Esophagus muscularis mucosa (tissue), 4 donors: ENCODE data around the gene KLF7. TPM values are rescaled to one million over a fixed set of nuclear protein-coding genes. Genes with fewer than 3 reads are reported as not detected.

Source experiments
- DNase-seq: peaks from one replicate; pipeline ENCODE4 v3.0.0-alpha.2; 2017; ENCODE audit errors: extremely low spot score
- H3K27ac ChIP-seq, 4 donors: fragments of 200-600 bp; sonication (generic); replicated peaks in 1 of 4; 1 replicate in 3 of 4; 2 replicates in 1 of 4; pipeline ENCODE4 v1.5.1; 2016 to 2019; ENCODE audit warnings: mild to moderate bottlenecking in 1 of 4
- H3K27me3 ChIP-seq, 4 donors: fragments of 200-600 bp; sonication (generic); one replicate each; pipeline versions ENCODE4 v1.5.1 to v1.6.0; 2016 to 2019
- H3K36me3 ChIP-seq, 4 donors: fragments of 200-600 bp; sonication (generic); one replicate each; pipeline ENCODE4 v1.5.1; 2016 to 2019
- H3K4me1 ChIP-seq, 4 donors: fragments of 200-600 bp; sonication (generic); one replicate each; pipeline ENCODE4 v1.5.1; 2016 to 2019
- H3K4me3 ChIP-seq, 4 donors: fragments of 200-600 bp; sonication (generic); 1 replicate in 2 of 4; 2 replicates in 2 of 4; pipeline ENCODE4 v1.5.1; 2016 to 2019; ENCODE audit warnings: mild to moderate bottlenecking in 4 of 4, moderate library complexity in 1 of 4
- H3K9me3 ChIP-seq, 4 donors: fragments of 200-600 bp; sonication (generic); 1 replicate in 3 of 4; 2 replicates in 1 of 4; pipeline ENCODE4 v1.5.1; 2016 to 2019
- CTCF ChIP-seq, 3 experiments: fragments of 200-600 bp in 2 of 3; fragments of 450-650 bp in 1 of 3; sonication (generic) in 2 of 3; IDR thresholded peaks; one replicate each; pipeline ENCODE4 v1.5.1; 2017 to 2019; ENCODE audit warnings: antibody characterized with exemption in 3 of 3, mild to moderate bottlenecking in 2 of 3, moderate library complexity in 1 of 3
- EP300 ChIP-seq: sonication (generic); formaldehyde crosslinking; IDR thresholded peaks from one replicate; pipeline ENCODE4 v1.6.1; 2017; ENCODE audit warnings: antibody characterized with exemption
- POLR2A ChIP-seq: fragments of 450-650 bp; IDR thresholded peaks from one replicate; pipeline ENCODE4 v1.6.1; 2017; ENCODE audit warnings: antibody characterized with exemption, moderate library complexity, mild to moderate bottlenecking, low read depth
- POLR2AphosphoS5 ChIP-seq, 2 donors: sonication (generic); formaldehyde crosslinking; IDR thresholded peaks; one replicate each; pipeline ENCODE4 v1.6.1; 2017; ENCODE audit warnings: antibody characterized with exemption in 2 of 2
- WGBS: methylation state at CpG from one replicate; pipeline ENCODE4 v1.1.5; 2018; 5-methylcytosine and 5-hydroxymethylcytosine counted together
- intact Hi-C: fragments of 100-400 bp; cut with DNase I; formaldehyde crosslinking; loops from one replicate; pipeline ENCODE4 v1.15.1; 2023
- total RNA-seq, 4 donors: library from RNA; depleted of rRNA; stranded (reverse); fragments of >200 nt; gene quantifications; one replicate each; pipeline versions ENCODE4 v1.1.0 to v1.2.1, GENCODE V29; 2016

The KLF7 gene
- total RNA-seq, 4 donors from 2014 or later, result 25.3 to 47.4 (median 36.9) TPM

- H3K36me3 ChIP-seq, result peaks cover 18 to 33% (median 31%) of the 10 kb centered on the region in 4 donors
- peaks cover 5 to 23% (median 19%) of the 10 kb centered on the region in 4 donors for H3K4me1 ChIP-seq
- no peak for TF ChIP-seq EP300
- TF ChIP-seq CTCF (IDR thresholded peaks at IDR 0.05), result no peak
- TF ChIP-seq POLR2A, result no peak
- no peak for TF ChIP-seq POLR2AphosphoS5 (IDR thresholded peaks at IDR 0.05)
- no peak overlapping the region for H3K4me3 ChIP-seq
- intact Hi-C loops, result loop anchor here (10.0 kb wide), 1 partner anchor 89 kb away; the partner anchor contains the start of gene KLF7
- H3K9me3 ChIP-seq, result no peaks in the 10 kb centered on the region
- 91% methylated on average over 6 of the region's 6 CpGs for WGBS
- H3K27me3 ChIP-seq, result no peaks in the 10 kb centered on the region
- DNase-seq, result no peak
- H3K27ac ChIP-seq, result no peak overlapping the region
These were observed 90.3 kb downstream of the KLF7 start for GRCh38 chr2:207075456-207075855.

GRCh38 chr2:207073801-207074678 lies 91.7 kb downstream of the KLF7 start:
- 19% methylated on average over 12 of the region's 12 CpGs for WGBS
- Histone ChIP-seq H3K4me3 (peak overlapping the region in 1 of 4 donors; percentile 3), H3K36me3 (peaks cover 4 to 19% (median 17%) of the 10 kb centered on the region in 4 donors), H3K9me3 (no peaks in the 10 kb centered on the region), H3K4me1 (peaks cover 5 to 23% (median 19%) of the 10 kb centered on the region in 4 donors), H3K27ac (peak overlapping the region in 3 of 4 donors; percentile 22 to 50 (median 39)), H3K27me3 (no peaks in the 10 kb centered on the region)
- no peak for DNase-seq
- TF ChIP-seq CTCF (IDR thresholded peaks at IDR 0.05) (no peak), POLR2A (no peak), POLR2AphosphoS5 (IDR thresholded peaks at IDR 0.05) (peak in 1 of 2 donors; percentile 25), EP300 (no peak)
- intact Hi-C loops, result loop anchor here (10.0 kb wide), 1 partner anchor 91 kb away; the partner anchor contains the start of gene KLF7

- intact Hi-C loops, result loop anchor here (10.0 kb wide), 1 partner anchor 91 kb away; the partner anchor contains the start of gene KLF7
- no peak for DNase-seq
- Histone ChIP-seq H3K27ac (peak overlapping the region in 2 of 4 donors; percentile 39 to 50), H3K27me3 (no peaks in the 10 kb centered on the region), H3K9me3 (no peaks in the 10 kb centered on the region), H3K4me1 (peaks cover 5 to 23% (median 19%) of the 10 kb centered on the region in 4 donors), H3K36me3 (peaks cover 0 to 13% (median 11%) of the 10 kb centered on the region in 4 donors), H3K4me3 (no peak overlapping the region)
- TF ChIP-seq CTCF (IDR thresholded peaks at IDR 0.05) (no peak), EP300 (no peak), POLR2A (no peak), POLR2AphosphoS5 (IDR thresholded peaks at IDR 0.05) (no peak)
These were observed 92.3 kb downstream of the KLF7 start for GRCh38 chr2:207073412-207073800.

GRCh38 chr2:207072571-207072970 lies 93.2 kb downstream of the KLF7 start:
- no peaks in the 10 kb centered on the region for H3K9me3 ChIP-seq
- H3K27ac ChIP-seq, result no peak overlapping the region
- H3K27me3 ChIP-seq, result no peaks in the 10 kb centered on the region
- peaks cover 0 to 4% (median 4%) of the 10 kb centered on the region in 4 donors for H3K36me3 ChIP-seq
- intact Hi-C loops, result loop anchor here (10.0 kb wide), 1 partner anchor 92 kb away; the partner anchor contains the start of gene KLF7
- no peak overlapping the region for H3K4me3 ChIP-seq
- DNase-seq, result no peak
- WGBS, result 86% methylated on average over 1 of the region's 1 CpG
- peaks cover 9 to 24% (median 19%) of the 10 kb centered on the region in 4 donors for H3K4me1 ChIP-seq
- TF ChIP-seq CTCF (IDR thresholded peaks at IDR 0.05), result no peak
- no peak for TF ChIP-seq EP300
- no peak for TF ChIP-seq POLR2A
- TF ChIP-seq POLR2AphosphoS5 (IDR thresholded peaks at IDR 0.05), result no peak
